HG02885 (cell line): ENCODE measurements around the gene GFOD2.

Experiments
- ATAC-seq: cut with Tn5 transposase; IDR thresholded peaks from one replicate; pipeline ENCODE4 v1.9.1; 2021; ENCODE audit warnings: mild to moderate bottlenecking; ENCODE audit not compliant: unreplicated experiment, poor library complexity

Gene GFOD2

GRCh38 chr16:67733734-67734470, 14.8 kb upstream of the GFOD2 start:
- no peak for ATAC-seq

DNA sequence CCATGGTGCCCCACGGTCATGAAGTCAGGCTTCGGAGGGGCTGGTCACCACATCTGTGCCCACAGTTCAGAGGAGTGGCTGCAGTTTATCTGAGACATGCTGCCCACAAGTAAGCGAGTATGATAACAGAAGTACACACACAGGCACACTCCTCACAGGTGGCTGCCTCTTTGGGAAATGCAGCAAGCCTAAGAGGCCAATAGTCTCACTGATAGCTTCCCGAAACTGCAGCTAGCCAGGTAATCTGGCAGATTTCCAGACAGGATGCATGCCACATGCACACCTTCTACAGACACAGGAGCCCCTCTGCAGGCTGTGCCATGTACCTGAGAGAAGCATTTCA, 12.6 kb upstream of the GFOD2 start:
- ATAC-seq = no peak

DNA sequence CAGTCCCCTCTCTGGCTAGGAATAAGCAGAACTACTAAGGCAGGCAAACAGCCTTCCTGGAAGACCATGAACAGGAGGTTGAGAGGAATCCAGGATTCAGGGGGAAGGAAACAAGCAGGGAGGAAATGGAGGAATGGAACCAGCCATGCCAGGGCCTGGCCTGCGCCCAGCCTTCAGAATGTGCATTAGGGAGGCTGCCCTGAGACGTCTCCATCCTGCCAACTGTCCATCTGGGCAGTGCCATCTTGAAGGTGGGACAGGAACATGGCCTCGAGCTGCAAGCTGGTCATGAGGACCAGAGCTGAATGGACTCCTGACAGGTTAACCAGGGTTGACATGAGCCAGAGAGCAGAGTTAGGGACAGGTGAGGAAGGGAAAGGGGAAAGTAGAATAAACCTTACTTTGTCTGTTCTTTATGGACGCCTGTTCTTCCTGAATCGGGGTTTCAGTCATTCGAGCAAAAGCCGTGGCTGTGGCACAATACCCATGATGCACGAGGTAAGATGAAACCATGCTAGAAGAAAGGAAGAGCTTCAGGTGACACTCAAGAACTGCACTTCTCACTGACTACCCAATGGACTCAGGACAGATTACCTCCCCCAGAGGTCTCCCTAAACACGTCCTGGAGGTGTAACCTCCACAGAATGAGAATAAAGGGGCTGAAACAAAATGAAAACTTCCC, 12.1 kb upstream of the GFOD2 start:
- ATAC-seq = no peak

GRCh38 chr16:67730326-67730725, 11.2 kb upstream of the GFOD2 start:
- ATAC-seq = no peak

DNA sequence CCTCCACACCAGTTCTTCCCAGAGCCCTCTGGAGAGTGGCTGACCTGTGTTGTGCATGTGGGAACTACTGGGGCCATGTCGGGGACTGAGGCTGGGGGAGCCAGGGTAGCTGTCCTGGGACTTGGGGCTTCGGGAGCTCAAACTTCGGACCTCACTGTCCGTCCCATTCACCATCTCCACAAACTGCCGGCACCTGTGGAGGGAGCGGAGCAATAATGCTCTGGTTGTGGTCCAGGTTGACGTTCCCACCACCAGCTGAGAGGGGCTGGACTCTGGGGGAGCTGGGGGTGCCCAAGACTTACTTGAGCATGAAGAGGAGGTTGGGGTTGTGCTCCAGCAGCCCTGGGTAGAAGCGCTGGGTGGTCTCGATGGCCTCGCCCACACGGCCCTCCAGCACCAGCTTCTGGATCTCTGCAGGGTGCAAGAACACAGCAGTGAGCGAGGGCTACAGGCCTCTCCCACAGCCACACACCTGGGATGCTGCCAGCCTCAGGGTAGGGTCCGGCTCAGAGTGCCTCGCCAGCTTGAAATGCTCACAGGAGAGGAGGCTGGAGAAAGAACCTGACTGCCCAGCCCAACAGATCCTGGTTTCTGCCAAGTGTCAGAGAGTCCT, 10.6 kb upstream of the GFOD2 start:
- ATAC-seq = no peak

DNA sequence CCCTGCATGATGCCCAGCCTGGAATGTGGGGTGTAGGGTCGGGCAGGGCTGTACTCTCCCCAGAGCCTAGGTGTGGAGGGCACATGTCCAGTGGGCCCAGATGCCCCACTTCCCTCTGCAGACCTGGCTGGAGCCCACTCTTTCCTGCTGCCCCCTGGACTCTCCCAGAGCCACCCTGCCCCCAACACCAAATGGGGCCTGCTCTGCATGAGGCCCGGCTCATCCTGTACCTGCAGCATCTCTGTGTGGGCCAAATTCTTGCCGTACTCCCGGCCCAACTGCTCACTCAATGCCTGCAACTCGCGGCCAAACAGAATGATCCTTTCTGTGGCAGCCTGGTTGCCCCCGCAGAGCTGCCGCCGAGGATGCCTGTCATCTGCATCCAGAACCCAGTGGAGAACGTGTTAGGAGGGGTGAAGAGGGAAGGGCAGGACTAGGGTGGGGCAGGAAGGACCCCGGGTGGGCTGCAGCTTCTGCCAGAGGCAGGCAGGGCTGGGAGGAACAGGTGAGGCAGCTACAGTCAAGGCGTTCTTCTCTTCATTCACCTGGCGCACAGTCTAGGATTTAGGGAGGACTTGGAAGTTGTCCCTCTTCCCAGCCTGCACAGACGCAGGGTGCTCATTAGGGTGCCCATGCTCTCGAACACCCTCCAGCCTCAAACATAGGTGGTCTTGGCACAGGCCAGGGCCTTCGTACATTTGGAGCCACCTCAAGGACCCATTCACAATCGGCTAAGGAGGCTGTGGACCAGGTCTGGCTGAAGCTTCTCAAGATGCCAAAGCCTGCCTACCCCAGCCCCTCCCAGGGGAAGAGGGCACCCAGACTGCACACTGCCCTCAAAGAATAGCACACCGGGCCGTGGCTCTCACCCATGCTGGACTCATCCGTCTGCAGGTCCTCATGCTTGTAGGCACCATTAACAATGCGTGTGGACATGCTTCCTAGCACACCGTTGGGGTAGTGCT, 8.7 kb upstream of the GFOD2 start:
- no peak for ATAC-seq

DNA sequence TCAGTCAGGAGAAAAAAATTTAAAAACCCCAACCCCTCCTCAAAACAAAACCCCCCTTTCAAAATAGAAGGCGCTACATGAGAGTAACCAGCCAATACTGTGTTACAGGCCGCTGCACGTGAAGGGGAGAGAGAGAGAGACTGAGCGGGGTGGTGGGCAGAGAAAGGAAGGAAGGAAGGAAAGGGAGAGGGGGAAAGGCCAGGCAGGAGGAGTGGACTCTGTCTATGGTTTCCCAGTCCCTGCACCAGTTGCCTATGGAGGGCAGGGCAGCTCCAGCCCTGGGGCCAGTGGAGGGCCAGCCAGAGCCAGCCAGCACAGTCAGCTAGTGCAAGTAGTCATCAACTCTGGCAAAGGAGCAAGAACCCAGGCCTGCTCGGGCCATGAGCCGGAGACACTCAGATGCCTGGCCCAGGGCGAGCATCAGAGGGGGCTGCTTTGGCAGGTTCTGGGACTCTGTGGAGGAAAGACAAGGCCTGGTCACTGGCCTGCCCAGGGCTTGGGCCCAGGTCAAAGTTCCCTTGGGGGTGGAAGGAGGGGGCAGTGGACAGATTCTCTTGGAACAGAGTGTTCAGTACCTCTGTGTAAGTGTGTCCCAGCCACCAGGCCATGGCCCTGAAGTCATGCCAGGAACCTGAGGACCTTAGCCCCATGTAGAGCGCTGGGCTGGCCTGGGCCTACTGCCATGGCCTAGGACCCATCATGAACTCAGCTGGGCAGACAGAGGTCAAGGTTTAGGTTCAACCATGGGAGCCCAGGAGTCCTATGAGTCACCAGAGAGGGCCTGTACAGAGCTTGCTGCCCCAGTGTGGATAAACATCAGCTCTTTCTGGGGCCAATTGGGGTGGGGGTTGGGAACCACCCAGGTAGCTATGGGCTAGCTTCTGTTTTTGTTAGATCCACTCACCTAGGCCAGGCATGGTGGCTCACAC, 7.3 kb upstream of the GFOD2 start:
- ATAC-seq = no peak

GRCh38 chr16:67723911-67724305, 4.8 kb upstream of the GFOD2 start:
- no peak for ATAC-seq

DNA sequence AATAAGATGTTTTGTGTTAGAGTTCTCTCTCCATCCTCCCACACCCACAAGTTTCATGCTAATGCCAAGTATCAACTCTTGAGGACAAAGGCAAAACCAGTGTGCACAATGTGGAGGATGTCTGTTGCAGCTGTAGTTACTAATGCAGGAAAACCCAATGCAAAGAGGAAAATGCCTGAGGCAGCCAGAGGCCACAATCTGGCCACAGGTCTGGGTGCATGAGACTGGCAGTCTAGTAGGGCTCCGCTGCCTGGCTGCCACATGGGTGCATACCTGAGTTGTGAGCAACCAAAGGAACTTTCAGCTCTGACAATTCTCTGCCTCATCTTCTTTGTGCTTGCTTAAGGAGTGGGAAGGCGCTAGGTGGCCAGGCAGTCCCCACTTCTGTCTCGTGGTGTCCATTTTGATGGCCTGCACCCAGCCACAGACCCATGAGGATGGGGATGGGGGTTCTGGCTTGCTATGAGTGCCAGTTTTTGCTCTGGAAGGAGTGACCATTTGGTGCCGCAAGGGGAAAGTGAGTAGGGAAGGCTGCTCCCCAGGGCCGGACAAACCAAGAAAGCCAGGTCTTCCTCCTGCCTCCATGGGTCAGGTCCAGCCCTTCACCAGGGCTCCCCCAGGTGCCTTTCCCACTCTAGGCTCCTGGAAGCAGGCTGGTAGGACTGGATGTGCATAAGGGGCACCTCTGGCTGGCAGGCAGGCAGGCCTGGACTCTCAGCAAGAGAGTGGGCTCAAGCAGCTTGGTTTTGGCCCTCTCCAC, 4.2 kb upstream of the GFOD2 start:
- ATAC-seq = no peak

DNA sequence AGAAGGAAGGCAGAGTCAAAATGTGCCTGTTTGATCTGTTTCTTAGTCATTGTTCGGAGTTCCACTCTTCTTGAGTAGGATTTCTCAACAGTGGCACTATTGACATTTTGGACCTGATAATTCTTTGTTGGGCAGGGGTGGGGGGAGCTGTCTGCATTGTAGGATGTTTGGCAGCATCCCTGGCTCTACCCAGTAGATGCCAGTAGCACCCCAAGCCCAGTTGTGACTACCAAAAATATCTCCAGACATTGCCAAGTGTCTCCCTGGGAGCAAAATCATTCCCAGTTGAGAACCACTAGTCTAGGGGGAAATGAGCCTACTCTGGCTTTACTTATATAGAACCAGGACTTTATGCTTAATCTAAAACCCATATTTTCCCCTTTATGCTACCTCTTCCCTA, 1.1 kb upstream of the GFOD2 start:
- ATAC-seq = no peak

DNA sequence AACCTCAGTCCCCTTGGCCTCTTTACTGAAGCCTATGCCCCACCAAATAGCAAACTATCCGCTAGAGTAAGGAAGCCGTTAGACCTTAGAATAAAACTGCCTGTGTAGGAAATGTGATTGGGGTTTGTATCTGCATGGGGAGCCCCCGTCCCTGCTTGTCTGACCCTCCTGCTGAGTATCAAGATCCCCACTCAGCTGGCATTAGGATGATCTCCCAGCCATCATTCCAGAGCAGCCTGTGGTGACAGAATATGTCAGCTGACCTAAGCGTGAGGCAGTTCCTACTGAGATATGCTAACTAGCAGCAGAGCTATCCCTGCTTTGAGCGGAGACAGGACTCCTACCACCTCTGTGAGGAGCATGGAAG, 645 bp upstream of the GFOD2 start:
- no peak for ATAC-seq

DNA sequence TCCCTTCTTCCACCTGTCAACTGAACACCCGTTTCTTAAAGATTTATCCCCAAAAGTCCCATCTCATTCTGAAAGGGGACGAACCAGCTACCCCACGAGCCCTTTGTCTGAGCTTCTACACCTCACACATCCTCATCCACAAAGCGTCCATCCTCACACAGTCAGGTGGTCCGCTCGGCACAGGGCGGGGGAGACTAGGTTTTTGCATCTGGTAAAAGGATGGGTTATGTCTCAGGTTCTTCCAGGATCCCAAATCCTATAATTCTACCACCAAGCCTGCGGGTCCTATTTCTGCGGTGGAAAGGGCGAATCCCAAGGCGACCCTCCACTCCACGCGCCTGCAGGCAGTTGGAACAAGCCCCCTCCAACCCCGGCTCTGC, 458 bp downstream of the GFOD2 start:
- ATAC-seq = peak; percentile 13

- no peak for ATAC-seq
Observed at GRCh38 chr16:67716097-67716496, 3.0 kb downstream of the GFOD2 start.

GRCh38 chr16:67714522-67714921, 4.6 kb downstream of the GFOD2 start:
- no peak for ATAC-seq

DNA sequence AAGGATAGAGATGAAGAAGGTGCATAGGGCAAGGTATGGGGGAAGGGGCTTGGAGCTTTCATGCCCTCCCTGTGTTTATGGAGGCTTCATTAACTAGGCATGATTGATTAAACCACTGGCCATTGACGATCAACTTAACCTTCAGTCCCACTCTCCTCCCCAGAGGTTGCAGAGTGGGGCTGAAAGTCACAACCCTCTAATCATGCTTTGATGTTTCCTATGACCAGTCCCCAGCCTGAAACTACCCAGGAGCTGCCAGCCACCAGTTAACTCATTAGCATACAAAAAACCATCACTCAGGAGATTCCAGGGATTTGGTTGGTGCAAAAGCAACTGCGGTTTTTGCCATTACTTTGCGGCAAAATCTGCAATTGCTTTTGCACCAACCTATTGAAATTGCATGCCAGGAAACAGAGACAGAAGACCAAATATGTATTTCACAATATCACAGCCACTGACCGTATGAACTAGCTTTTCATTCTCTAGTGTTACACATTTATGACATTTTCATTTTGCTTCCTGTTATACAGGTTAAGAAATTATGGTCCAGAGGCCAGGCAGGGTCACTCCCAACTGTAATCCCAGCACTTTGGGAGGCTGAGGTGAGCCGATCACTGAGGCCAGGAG, 5.4 kb downstream of the GFOD2 start:
- ATAC-seq = no peak

DNA sequence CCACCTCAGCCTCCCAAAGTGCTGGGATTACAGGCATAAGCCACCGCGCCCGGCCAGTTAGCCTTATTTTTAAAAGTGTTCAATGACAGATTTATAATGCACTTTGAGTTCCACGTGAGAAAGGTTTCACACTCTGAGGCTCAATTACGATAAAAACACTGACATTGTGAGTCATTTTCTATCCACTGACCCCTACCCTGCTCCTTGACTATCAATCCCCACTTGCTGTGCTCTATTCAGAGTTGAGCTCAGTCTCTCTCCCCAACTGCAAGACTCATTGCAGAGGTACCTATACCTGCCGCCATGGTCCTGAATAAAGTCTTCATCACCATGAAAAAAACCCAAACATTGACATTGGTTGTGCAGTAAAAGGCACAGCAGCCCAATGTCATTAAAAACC, 8.5 kb downstream of the GFOD2 start:
- no peak for ATAC-seq

DNA sequence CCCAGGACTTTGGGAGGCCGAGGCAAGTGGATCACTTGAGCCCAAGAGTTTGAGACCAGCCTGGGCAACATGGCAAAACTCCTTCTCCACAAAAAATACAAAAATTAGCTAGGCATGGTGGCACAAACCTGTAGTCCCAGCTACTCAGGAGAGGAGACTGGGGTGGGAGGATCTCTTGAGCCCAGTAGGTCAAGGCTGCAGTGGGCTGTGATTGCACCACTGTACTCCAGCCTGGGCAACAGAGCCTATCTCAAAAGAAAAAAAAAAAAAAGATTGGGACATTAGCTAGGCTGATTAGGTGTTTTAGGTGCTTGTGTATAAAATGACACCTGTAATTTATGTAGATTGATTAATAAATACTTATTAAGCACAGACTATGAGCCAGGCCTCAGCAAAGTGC, 10.1 kb downstream of the GFOD2 start:
- no peak for ATAC-seq

DNA sequence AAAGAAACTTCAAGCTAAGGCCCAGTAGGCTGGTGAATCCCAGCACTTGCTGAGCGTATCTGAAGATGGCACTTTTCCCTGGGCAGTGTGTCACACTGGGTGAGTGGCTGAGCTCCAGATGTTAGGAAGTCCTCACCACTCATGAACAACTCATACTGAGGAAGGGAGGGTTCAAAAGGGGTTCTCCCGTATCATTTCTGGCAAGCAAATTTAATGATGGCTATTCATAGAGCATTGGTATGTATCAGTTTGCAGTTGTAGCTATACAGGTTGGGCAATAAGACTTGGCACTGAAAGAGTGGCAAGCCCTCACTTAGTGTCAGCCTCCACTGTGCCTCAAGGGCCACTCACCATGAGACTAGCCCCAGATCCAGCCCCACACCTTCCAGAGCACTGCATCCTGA, 10.7 kb downstream of the GFOD2 start:
- no peak for ATAC-seq

GRCh38 chr16:67707790-67708189, 11.3 kb downstream of the GFOD2 start:
- ATAC-seq = no peak
